ENCODE measurements around the gene TMEM186. TPM values are rescaled to one million over a fixed set of nuclear protein-coding genes. Genes with fewer than 3 reads are reported as not detected.
"Not testable (repeated sequence)": the region's sequence is repeated elsewhere in the genome, so short reads cannot be mapped to it uniquely, and the experiment has no call there.

The TMEM186 gene
- total RNA-seq, 1 donor from 2014 or later: 8.4 TPM

GRCh38 chr16:8752706-8753105 is 44.7 kb downstream of the TMEM186 start:
- H3K36me3 Mint-ChIP-seq (ENCODE audit: low read depth): peaks cover 3% of the 10 kb centered on the region
- peaks cover 9% of the 10 kb centered on the region for H3K4me1 Mint-ChIP-seq (ENCODE audit: low read depth)
- no peaks in the 10 kb centered on the region for H3K9me3 Mint-ChIP-seq (ENCODE audit: low read depth)
- H3K4me3 Mint-ChIP-seq (ENCODE audit: unreplicated experiment): no peak overlapping the region
- no peak overlapping the region for H3K27ac Mint-ChIP-seq (ENCODE audit: unreplicated experiment)
- TF ChIP-seq CTCF (IDR thresholded peaks at IDR 0.05): no peak
- DNase-seq (ENCODE audit: low spot score): peak; percentile 11
- no peaks in the 10 kb centered on the region for H3K27me3 Mint-ChIP-seq (ENCODE audit: low read depth)

DNA sequence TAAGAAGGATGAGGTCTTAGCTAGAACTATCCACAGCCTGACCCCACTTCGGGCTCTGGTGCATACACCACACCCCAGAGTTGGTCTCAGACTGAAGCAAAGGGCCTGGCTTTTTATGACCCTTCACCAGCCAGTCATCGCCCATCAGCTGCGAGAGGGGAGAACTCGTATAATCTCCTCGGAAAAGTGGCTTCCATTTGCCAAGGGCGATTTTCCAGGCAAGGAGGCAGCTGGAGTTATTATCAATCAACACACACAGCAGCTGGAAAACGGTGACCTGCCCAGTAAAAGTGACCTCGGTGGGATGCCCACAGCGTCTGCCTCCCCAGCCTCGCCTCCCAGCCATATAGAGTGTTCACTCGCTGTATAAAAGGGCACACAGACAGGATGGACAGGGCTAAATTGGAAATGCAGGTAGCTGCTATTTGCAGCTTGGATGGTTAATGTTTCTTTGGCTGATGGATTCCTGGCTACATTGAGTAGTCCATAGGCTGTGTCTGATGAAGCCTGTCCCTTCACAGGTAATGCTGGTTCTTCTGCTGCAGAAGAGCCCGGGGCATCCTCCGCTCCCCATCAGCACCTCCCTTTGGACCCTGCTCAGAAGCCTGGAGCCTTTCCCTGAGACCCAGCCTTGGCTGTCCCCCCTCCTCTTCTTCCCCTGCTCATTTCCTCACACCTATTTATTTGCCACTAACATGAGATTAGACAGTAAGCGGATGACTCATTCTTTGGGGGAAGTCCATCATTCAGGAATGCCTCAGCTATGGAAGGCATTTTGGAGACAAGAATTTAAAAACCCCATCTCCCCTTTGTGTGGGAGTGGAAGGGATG is 45.7 kb downstream of the TMEM186 start:
- Mint-ChIP-seq H3K9me3 (ENCODE audit: low read depth) (no peaks in the 10 kb centered on the region), H3K36me3 (ENCODE audit: low read depth) (peaks cover 3% of the 10 kb centered on the region), H3K27ac (ENCODE audit: unreplicated experiment) (peak overlapping the region; percentile 61), H3K4me3 (ENCODE audit: unreplicated experiment) (no peak overlapping the region), H3K4me1 (ENCODE audit: low read depth) (peaks cover 9% of the 10 kb centered on the region), H3K27me3 (ENCODE audit: low read depth) (no peaks in the 10 kb centered on the region)
- peak; percentile 35 for DNase-seq (ENCODE audit: low spot score)
- no peak for TF ChIP-seq CTCF (IDR thresholded peaks at IDR 0.05)

DNA sequence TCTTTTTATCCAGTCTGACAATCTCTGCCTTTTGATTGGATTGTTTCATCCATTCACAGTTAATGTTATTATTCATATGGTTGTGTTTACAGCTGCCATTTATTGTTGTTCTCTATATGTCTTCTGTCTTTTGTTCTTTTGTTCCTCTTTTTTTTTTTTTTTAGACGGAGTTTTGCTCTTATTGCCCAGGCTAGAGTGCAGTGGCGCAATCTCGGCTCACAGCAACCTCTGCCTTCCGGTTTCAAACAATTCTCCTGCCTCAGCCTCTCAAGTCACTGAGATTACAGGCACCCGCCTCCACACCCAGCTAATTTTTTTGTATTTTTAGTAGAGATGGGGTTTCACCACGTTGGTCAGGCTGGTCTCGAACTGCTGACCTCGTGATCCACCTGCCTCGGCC is 48.5 kb downstream of the TMEM186 start:
- DNase-seq (ENCODE audit: low spot score); H3K4me3 Mint-ChIP-seq (ENCODE audit: unreplicated experiment); H3K27ac Mint-ChIP-seq (ENCODE audit: unreplicated experiment); H3K4me1 Mint-ChIP-seq (ENCODE audit: low read depth); H3K27me3 Mint-ChIP-seq (ENCODE audit: low read depth); H3K9me3 Mint-ChIP-seq (ENCODE audit: low read depth); H3K36me3 Mint-ChIP-seq (ENCODE audit: low read depth): not testable (repeated sequence)

Other genes starting within 250 kb of the TMEM186 start
- not detected in 3 replicates for gene TMEM114, start 207.1 kb downstream of the TMEM186 start, total RNA-seq
- gene METTL22, start 175.9 kb downstream of the TMEM186 start, total RNA-seq: 33.5 to 39.9 TPM (median 33.9 TPM) in 3 replicates
- 2.1 to 3.1 TPM (median 2.1 TPM) in 3 replicates for gene ABAT, start 123.0 kb downstream of the TMEM186 start, total RNA-seq
- 47.6 to 62.1 TPM (median 47.9 TPM) in 3 replicates for gene PMM2, start 200 bp upstream of the TMEM186 start, total RNA-seq
- 46.5 to 57.4 TPM (median 54.1 TPM) in 3 replicates for gene CARHSP1, start 71.4 kb upstream of the TMEM186 start, total RNA-seq
- gene LITAFD, start 84.7 kb upstream of the TMEM186 start, total RNA-seq: not detected in 3 replicates
- 80.3 to 90.6 TPM (median 81.1 TPM) in 3 replicates for gene USP7, start 166.3 kb upstream of the TMEM186 start, total RNA-seq